ENCODE measurements around the gene MTCL1. TPM values are rescaled to one million over a fixed set of nuclear protein-coding genes. Genes with fewer than 3 reads are reported as not detected.

Gene MTCL1
- total RNA-seq, 1 donor from 2014 or later, result 100 TPM

- no peaks in the 10 kb centered on the region for H3K36me3 Mint-ChIP-seq (ENCODE audit: unreplicated experiment)
- peaks cover 4% of the 10 kb centered on the region for H3K9me3 Mint-ChIP-seq (ENCODE audit: unreplicated experiment)
- no peaks in the 10 kb centered on the region for H3K27me3 Mint-ChIP-seq (ENCODE audit: unreplicated experiment)
- no peak for TF ChIP-seq CTCF (IDR thresholded peaks at IDR 0.05; ENCODE audit: partially characterized antibody, unreplicated experiment)
- no peak for DNase-seq
- peaks cover 22% of the 10 kb centered on the region for H3K4me1 Mint-ChIP-seq (ENCODE audit: low read depth, unreplicated experiment)
- H3K4me3 Mint-ChIP-seq (ENCODE audit: unreplicated experiment), result no peak overlapping the region
- H3K27ac Mint-ChIP-seq (ENCODE audit: unreplicated experiment), result no peak overlapping the region
Measured at GRCh38 chr18:8744656-8745055, 39.3 kb downstream of the MTCL1 start.

GRCh38 chr18:8745355-8746014, 40.1 kb downstream of the MTCL1 start:
- H3K27me3 Mint-ChIP-seq (ENCODE audit: unreplicated experiment), result no peaks in the 10 kb centered on the region
- DNase-seq, result no peak
- H3K27ac Mint-ChIP-seq (ENCODE audit: unreplicated experiment), result no peak overlapping the region
- H3K4me1 Mint-ChIP-seq (ENCODE audit: low read depth, unreplicated experiment), result peaks cover 22% of the 10 kb centered on the region
- peaks cover 4% of the 10 kb centered on the region for H3K9me3 Mint-ChIP-seq (ENCODE audit: unreplicated experiment)
- no peak for TF ChIP-seq CTCF (IDR thresholded peaks at IDR 0.05; ENCODE audit: partially characterized antibody, unreplicated experiment)
- H3K4me3 Mint-ChIP-seq (ENCODE audit: unreplicated experiment), result no peak overlapping the region
- no peaks in the 10 kb centered on the region for H3K36me3 Mint-ChIP-seq (ENCODE audit: unreplicated experiment)

GRCh38 chr18:8747440-8747937, 42.1 kb downstream of the MTCL1 start:
- Mint-ChIP-seq H3K4me3 (ENCODE audit: unreplicated experiment) (no peak overlapping the region), H3K9me3 (ENCODE audit: unreplicated experiment) (peaks cover 2% of the 10 kb centered on the region), H3K27ac (ENCODE audit: unreplicated experiment) (no peak overlapping the region), H3K4me1 (ENCODE audit: low read depth, unreplicated experiment) (peaks cover 26% of the 10 kb centered on the region), H3K27me3 (ENCODE audit: unreplicated experiment) (no peaks in the 10 kb centered on the region), H3K36me3 (ENCODE audit: unreplicated experiment) (no peaks in the 10 kb centered on the region)
- no peak for DNase-seq
- TF ChIP-seq CTCF (IDR thresholded peaks at IDR 0.05; ENCODE audit: partially characterized antibody, unreplicated experiment), result no peak

GRCh38 chr18:8749492-8749891, 44.1 kb downstream of the MTCL1 start:
- TF ChIP-seq CTCF (IDR thresholded peaks at IDR 0.05; ENCODE audit: partially characterized antibody, unreplicated experiment), result no peak
- DNase-seq, result no peak
- Mint-ChIP-seq H3K27me3 (ENCODE audit: unreplicated experiment) (peaks cover 3% of the 10 kb centered on the region), H3K27ac (ENCODE audit: unreplicated experiment) (peak overlapping the region; percentile 14), H3K4me3 (ENCODE audit: unreplicated experiment) (no peak overlapping the region), H3K36me3 (ENCODE audit: unreplicated experiment) (no peaks in the 10 kb centered on the region), H3K4me1 (ENCODE audit: low read depth, unreplicated experiment) (peaks cover 22% of the 10 kb centered on the region), H3K9me3 (ENCODE audit: unreplicated experiment) (peaks cover 2% of the 10 kb centered on the region)

- no peaks in the 10 kb centered on the region for H3K36me3 Mint-ChIP-seq (ENCODE audit: unreplicated experiment)
- peaks cover 3% of the 10 kb centered on the region for H3K27me3 Mint-ChIP-seq (ENCODE audit: unreplicated experiment)
- H3K9me3 Mint-ChIP-seq (ENCODE audit: unreplicated experiment), result peaks cover 2% of the 10 kb centered on the region
- no peak overlapping the region for H3K27ac Mint-ChIP-seq (ENCODE audit: unreplicated experiment)
- peaks cover 15% of the 10 kb centered on the region for H3K4me1 Mint-ChIP-seq (ENCODE audit: low read depth, unreplicated experiment)
- TF ChIP-seq CTCF (IDR thresholded peaks at IDR 0.05; ENCODE audit: partially characterized antibody, unreplicated experiment), result no peak
- DNase-seq, result no peak
- no peak overlapping the region for H3K4me3 Mint-ChIP-seq (ENCODE audit: unreplicated experiment)
Measured at GRCh38 chr18:8750954-8751415, 45.6 kb downstream of the MTCL1 start.

All from glutamatergic neuron (in vitro differentiated cells).